HG03060 (cell line): ENCODE measurements around the gene SLC25A46.
"Not testable (repeated sequence)": the region's sequence is repeated elsewhere in the genome, so short reads cannot be mapped to it uniquely, and the experiment has no call there.

Experiments used
- ATAC-seq: cut with Tn5 transposase; IDR thresholded peaks from one replicate; pipeline ENCODE4 v1.9.1; 2021; ENCODE audit warnings: low read depth, moderate number of reproducible peaks; ENCODE audit not compliant: unreplicated experiment

The SLC25A46 gene

GRCh38 chr5:110738812-110739651 is at the start of gene SLC25A46:
TSS of gene SLC25A46 (plus strand) at chr5:110739007. CDS start at chr5:110739120, 113 bp downstream.
- ATAC-seq = peak; percentile 93

DNA sequence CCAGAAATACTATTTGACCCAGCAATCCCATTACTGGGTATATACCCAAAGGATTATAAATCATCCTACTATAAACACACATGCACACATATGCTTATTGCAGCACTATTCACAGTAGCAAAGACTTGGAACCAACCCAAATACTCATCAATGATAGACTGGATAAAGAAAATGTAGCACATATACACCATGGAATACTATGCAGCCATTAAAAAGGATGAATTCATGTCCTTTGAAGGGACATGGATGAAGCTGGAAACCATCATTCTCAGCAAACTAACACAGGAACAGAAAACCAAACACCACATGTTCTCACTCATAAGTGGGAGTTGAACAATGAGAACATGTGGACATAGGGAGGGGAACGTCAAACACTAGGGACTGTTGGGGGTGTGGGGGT is 48.2 kb upstream of the SLC25A46 start:
- not testable (repeated sequence) for ATAC-seq

- not testable (repeated sequence) for ATAC-seq
Measured at GRCh38 chr5:110692669-110693068, 46.1 kb upstream of the SLC25A46 start.

DNA sequence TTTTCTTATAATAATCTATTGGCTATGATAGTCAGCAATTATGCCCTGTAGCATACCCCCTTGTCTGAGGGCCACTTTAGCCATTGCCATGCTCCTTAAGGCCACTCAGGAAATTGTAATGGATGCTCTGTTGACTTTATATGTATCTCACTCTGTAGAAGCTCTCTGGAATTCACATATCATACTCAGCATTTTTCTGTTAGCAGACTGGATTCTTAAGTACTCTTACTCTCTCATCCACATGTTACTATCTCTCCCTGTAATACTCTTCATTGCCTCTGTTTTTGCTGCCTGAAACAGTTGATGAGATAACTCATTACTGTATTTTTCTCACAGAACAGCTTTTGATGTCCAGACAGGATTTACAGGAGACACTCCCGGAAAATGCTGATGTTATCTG is 36.5 kb upstream of the SLC25A46 start:
- ATAC-seq = no peak

- no peak for ATAC-seq
Measured at GRCh38 chr5:110702704-110703103, 36.1 kb upstream of the SLC25A46 start.

DNA sequence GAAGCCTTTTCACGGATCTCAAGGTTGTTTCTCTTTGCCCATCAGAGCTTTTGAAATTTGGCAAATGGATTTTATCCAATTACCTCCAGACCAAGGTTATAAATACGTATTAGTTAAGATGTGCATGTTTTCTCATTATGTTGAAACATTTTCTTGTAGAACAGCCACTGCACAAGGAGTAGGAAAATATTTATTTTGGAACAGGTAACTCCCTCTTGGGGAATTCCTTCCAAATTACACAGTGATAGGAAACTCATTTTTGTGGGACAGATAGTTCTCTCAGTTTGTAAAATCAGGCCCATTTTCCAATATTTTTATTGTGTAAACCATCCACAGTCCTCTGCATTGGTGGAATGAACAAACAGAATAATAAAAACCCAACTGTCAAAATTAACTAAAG is 35.3 kb upstream of the SLC25A46 start:
- ATAC-seq = no peak

DNA sequence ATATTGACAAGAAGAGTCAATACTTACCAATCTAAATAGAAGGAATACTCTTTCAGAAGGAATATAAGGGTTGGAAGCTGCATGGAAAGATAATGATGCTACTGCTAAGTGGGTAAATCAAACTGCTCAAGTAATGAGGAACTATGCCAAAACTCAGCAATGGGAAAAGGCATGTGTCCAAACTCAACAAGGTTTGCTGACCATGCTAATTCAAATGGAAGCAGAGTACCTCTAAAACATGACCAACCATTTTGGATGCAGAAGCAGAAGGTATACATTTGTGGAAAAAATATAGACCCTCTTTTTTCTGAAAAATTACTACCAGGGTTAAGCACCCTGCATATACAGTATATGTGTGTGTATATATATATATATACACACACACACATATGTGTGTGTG is 33.5 kb upstream of the SLC25A46 start:
- no peak for ATAC-seq

DNA sequence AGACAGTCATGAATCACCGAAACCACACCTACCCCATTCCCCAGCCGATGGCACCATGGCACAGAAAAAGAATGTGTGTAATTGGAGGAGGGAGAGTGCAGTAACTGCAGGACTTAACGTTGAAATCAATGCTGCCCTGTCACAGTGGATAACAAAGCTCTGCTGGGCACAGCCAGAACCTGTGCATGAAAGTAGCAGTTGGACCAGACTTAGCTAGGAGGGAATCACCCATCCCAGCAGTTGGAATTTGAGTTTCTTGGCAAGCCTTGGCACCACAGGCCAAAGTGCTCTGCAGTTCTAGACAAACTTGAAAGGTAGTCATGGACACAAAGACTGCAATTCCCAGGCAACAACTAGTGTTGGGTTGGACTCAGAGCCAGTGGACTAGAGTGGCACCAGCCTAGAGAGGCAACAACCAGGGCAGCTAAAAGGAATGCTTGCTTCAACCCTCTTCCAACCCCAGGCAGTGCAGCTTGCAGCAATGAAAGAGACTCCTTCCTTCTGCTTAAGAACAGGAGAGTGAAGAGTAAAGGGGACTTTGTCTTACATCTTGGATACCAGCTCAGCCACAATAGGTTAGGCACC is 31.5 kb upstream of the SLC25A46 start:
- no peak for ATAC-seq

DNA sequence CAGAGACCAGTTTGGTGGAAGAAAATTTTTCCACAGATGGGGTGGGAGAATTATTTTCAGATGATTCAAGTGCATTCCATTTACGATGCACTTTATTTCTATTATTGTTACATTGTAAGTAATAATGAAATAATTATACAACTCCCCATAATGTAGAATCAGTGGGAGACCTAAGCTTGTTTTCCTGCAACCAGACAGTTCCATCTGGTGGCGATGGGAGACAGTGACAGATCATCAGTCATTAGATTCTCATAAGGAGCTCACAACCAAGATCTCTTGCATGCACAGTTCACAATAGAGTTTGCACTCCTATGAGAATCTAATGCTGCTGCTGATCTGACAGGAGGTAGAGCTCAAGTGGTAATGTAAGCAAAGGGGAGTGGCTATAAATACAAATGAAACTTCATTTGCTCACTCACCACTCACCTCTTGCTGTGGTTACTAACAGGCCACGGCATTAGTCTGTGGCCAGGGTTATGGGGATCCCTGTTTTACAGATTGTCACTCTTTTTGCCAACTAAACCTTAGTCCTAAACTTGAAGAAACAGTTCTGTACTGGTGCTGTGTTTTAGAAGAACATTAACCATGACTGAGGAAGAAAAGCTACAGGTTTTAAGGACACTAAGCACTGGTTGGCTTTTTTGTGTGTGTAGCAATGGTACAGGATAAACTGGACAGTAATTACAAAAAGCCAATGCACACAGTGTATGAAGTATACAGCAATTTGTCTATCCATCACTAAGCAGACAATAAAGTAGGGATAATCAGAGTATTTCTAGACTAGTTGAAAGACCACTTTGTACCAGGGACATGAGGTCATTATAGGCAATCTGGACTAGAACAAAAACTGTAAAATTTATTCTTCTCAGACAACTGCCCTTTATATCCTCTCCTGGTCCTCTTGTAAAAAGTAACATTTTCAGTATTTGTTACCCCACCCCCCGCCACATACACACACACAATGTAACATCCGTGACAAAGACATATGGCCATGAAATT is 22.3 kb upstream of the SLC25A46 start:
- peak; percentile 90 for ATAC-seq

GRCh38 chr5:110718311-110718710 is 20.5 kb upstream of the SLC25A46 start:
- no peak for ATAC-seq

GRCh38 chr5:110726249-110727024 is 12.4 kb upstream of the SLC25A46 start, which contains the start of gene TMEM232:
TSS of gene TMEM232 (minus strand) at chr5:110726671. CDS start at chr5:110667352, 59,319 bp downstream.
- ATAC-seq = peak; percentile 99

GRCh38 chr5:110727025-110727314 is 11.8 kb upstream of the SLC25A46 start:
- ATAC-seq = peak; percentile 26

DNA sequence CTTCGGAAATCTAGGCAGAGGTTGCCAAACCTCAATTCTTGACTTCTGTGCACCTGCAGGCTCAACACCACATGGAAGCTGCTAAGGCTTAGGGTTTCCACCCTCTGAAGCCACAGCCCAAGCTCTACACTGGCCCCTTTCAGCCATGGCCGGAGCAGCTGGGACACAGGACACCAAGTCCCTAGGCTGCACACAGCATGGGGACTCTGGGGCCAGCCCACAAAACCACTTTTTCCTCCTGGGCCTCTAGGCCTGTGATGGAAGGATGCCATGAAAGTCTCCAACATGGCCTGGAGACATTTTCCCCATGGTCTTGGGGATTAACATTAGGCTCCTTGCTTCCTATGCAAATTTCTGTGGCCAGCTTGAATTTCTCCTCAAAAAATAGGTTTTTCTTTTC is 7.3 kb upstream of the SLC25A46 start:
- ATAC-seq = not testable (repeated sequence)

- ATAC-seq = no peak
Measured at GRCh38 chr5:110734101-110734500, 4.7 kb upstream of the SLC25A46 start.

DNA sequence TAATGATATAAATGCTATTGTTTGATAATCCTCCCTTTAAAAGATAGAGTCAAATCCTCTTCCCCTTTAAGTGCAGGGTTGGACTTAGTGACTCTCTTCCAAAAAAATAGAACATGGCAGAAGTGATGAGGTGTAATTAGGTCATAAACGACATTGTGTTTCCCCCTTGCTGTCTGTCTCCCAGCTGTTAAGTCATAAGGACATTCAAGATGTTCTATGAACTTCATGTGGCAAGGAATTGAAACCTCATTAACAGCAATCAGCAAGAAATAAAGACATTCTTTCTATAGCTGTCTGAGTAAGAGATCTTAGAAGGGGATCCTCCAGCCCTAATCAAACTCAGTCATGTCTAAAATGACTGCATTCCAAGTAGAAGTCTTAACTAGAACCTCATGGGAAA is 3.3 kb upstream of the SLC25A46 start:
- no peak for ATAC-seq

- ATAC-seq = no peak
Measured at GRCh38 chr5:110736753-110737152, 2.1 kb upstream of the SLC25A46 start.

GRCh38 chr5:110738503-110738811 is 350 bp upstream of the SLC25A46 start:
- ATAC-seq = peak; percentile 31

GRCh38 chr5:110751902-110752762 is 13.3 kb downstream of the SLC25A46 start:
- ATAC-seq = peak; percentile 99

DNA sequence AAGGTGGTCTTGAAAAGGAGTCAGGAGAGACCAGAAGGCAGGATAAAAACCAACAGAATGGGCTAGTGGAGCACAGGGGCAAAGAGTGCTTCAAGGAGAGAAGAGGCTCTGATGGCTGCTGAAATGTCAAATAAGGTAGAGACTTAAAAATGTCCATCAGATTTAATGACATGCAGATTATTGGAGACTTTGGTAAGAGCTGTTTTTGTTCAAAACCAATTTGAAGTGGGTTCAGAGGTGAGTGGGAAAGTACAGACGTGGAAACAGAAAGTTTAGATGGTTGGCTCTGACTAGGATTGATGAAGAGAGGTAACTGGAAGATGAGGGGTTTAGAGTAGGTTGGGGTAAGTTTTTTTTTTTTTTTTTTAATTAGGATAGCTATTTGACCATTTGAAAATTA is 14.1 kb downstream of the SLC25A46 start:
- ATAC-seq = no peak
